Ovary (tissue), 9 donors: ENCODE data around the gene SHPK. TPM values are rescaled to one million over a fixed set of nuclear protein-coding genes. Genes with fewer than 3 reads are reported as not detected.
"Not testable (repeated sequence)": the region's sequence is repeated elsewhere in the genome, so short reads cannot be mapped to it uniquely, and the experiment has no call there.

Experiments used
- DNase-seq, 5 donors: peaks; one replicate each; pipeline ENCODE4 v3.0.0-alpha.2; 2019 to 2020
- H3K27ac ChIP-seq, 2 donors: fragments of 200-600 bp; one replicate each; pipeline versions ENCODE4 v1.5.1 to v1.8.0; 2019 to 2022
- H3K27me3 ChIP-seq: fragments of 200-600 bp; one replicate; pipeline ENCODE4 v1.8.0; 2022
- H3K36me3 ChIP-seq: fragments of 200-600 bp; sonication (generic); one replicate; pipeline ENCODE4 v1.5.1; 2019
- H3K4me1 ChIP-seq: one replicate; pipeline ENCODE4 v1.8.1; 2013; ENCODE audit warnings: mild to moderate bottlenecking, moderate library complexity; ENCODE audit not compliant: insufficient read depth
- H3K4me3 ChIP-seq: fragments of 200-600 bp; sonication (generic); one replicate; pipeline ENCODE4 v1.5.1; 2017
- H3K9me3 ChIP-seq, 2 donors: fragments of 200-600 bp in 1 of 2; sonication (generic) in 1 of 2; one replicate each; pipeline versions ENCODE4 v1.5.1 to v1.8.1; 2013 to 2019; ENCODE audit warnings: mild to moderate bottlenecking in 1 of 2, moderate library complexity in 1 of 2
- CTCF ChIP-seq, 3 donors: fragments of 450-650 bp in 2 of 3; fragments of 200-600 bp in 1 of 3; IDR thresholded peaks; one replicate each; pipeline versions ENCODE4 v1.5.1 to v1.8.0; 2016 to 2022; ENCODE audit warnings: antibody characterized with exemption in 3 of 3, mild to moderate bottlenecking in 1 of 3
- EP300 ChIP-seq: sonication (generic); formaldehyde crosslinking; IDR thresholded peaks from one replicate; pipeline ENCODE4 v1.6.1; 2017; ENCODE audit warnings: antibody characterized with exemption
- POLR2A ChIP-seq: fragments of 450-650 bp; IDR thresholded peaks from one replicate; pipeline ENCODE4 v1.6.1; 2017; ENCODE audit warnings: antibody characterized with exemption, mild to moderate bottlenecking, moderate library complexity
- WGBS, 3 donors: extraction: QIAGEN DNeasy Blood & Tissue Kit in 1 of 3; methylation state at CpG; one replicate each; pipeline versions ENCODE4 v1.1.5 to v1.1.7; 2013 to 2017; 5-methylcytosine and 5-hydroxymethylcytosine counted together
- intact Hi-C, 4 donors: fragments of 100-400 bp; cut with DNase I; formaldehyde crosslinking; loops; one replicate each; pipeline versions ENCODE4 v1.11.0 to v1.15.1; 2022 to 2023
- polyA plus RNA-seq, 2 donors: library from polyadenylated mRNA; stranded (reverse); fragments of 200-250 nt in 1 of 2; fragments of 350-450 nt in 1 of 2; fragmentation: Illumina TruSeq in 1 of 2; extraction: RNeasy Lipid Tissue Mini Kit (QIAGEN cat#74804) in 1 of 2; gene quantifications; one replicate each; pipeline ENCODE4 v1.2.3, GENCODE V29; 2013 to 2014
- total RNA-seq, 7 donors: library from RNA; depleted of rRNA in 2 of 7; stranded (reverse); fragments of >200 nt in 2 of 7; fragmentation: NEBNext Ultra II Directional in 3 of 7; extraction: Animal tissue kit (Norgen Biotek cat#: 25700) in 3 of 7; gene quantifications; one replicate each; pipeline versions ENCODE4 v1.1.0 to v1.2.4, GENCODE V29; 2016 to 2023
- donor health status: DM: no; HTN: no; CAD: no; lungs with moderate emphysema.
- donor health status: DM: no; HTN: no; CAD: no.
- donor health status: Bipolar disorder and iron deficiency.
- donor health status: DM: yes; HTN: yes; CAD: no.
- donor health status: DM: no; HTN: no; CAD: no.
- donor health status: DM: yes; HTN: yes; CAD: no.

SHPK gene
- total and polyA plus RNA-seq, 9 donors: 6.6 to 16.6 (median 13.0) TPM

DNA sequence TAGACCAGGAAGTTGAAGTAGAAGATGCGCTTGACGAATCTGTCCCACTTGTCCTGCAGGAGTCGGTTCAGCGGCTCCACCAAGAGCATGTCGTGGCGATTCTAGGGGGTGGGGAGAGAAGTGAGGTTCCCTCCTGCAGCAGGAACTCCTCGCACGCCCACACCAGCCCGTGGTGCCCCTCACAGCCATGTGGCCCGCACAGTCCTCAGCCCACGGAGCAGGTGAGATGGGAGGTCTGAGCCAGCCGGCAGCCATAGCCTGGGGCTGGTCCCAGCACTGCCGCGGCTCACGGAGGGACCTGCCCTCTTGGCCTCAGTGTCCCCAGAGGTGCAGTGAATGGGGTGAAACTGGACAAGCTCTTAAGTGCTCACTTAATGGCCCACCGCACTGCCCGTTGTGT, 50.2 kb downstream of the SHPK start:
- H3K27ac ChIP-seq: no peak overlapping the region
- no peaks in the 10 kb centered on the region for H3K27me3 ChIP-seq
- no peaks in the 10 kb centered on the region for H3K36me3 ChIP-seq
- intact Hi-C loops: no loop called here
- WGBS, 3 donors: 89 to 93% (median 92%) methylated on average over 15 to 17 of the region's 17 CpGs
- DNase-seq: no peak
- H3K4me3 ChIP-seq: no peak overlapping the region
- no peaks in the 10 kb centered on the region for H3K9me3 ChIP-seq
- TF ChIP-seq POLR2A (no peak), EP300 (no peak), CTCF (IDR thresholded peaks at IDR 0.05) (no peak)
- H3K4me1 ChIP-seq: no peaks in the 10 kb centered on the region

- TF ChIP-seq CTCF (IDR thresholded peaks at IDR 0.05): no peak
- TF ChIP-seq POLR2A: no peak
- TF ChIP-seq EP300: no peak
- intact Hi-C loops: no loop called here
These were observed 52.6 kb downstream of the SHPK start for GRCh38 chr17:3583456-3583855.

DNA sequence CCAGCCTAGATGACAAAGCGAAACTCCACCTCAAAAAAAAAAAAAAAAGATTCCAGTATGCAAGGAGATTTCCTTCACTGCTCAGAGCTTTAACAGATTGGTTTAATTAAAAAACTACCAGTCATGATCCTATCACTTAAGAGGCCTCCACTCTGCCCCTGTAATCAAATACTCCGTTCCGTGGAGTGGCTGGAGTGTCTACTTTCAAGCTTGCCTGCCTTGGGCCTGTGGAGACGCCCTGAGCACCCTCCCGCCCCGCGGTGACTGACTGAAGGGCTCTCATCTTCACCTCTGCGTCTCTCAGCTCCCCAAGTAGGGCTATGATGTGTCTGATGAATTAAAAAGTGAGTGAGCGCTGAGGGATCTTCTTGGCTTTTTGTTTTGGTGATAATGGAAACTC, 53.1 kb downstream of the SHPK start:
- no peak overlapping the region for H3K27ac ChIP-seq
- H3K27me3 ChIP-seq: no peaks in the 10 kb centered on the region
- WGBS, 3 donors: 92 to 96% (median 94%) methylated on average over 9 of the region's 9 CpGs
- H3K4me1 ChIP-seq: no peaks in the 10 kb centered on the region
- DNase-seq: no peak
- TF ChIP-seq CTCF (IDR thresholded peaks at IDR 0.05): no peak
- no peak for TF ChIP-seq EP300
- no peak for TF ChIP-seq POLR2A
- intact Hi-C loops: no loop called here
- no peak overlapping the region for H3K4me3 ChIP-seq
- H3K9me3 ChIP-seq: no peaks in the 10 kb centered on the region
- H3K36me3 ChIP-seq: no peaks in the 10 kb centered on the region

More at GRCh38 chr17:3583456-3583855, 52.6 kb downstream of the SHPK start:
- Histone ChIP-seq H3K4me1 (no peaks in the 10 kb centered on the region), H3K27ac (no peak overlapping the region), H3K9me3 (no peaks in the 10 kb centered on the region), H3K4me3 (no peak overlapping the region), H3K27me3 (no peaks in the 10 kb centered on the region), H3K36me3 (no peaks in the 10 kb centered on the region)
- DNase-seq: no peak
- 86 to 93% (median 93%) methylated on average over 9 of the region's 9 CpGs for WGBS, 3 donors

- H3K27me3 ChIP-seq, H3K36me3 ChIP-seq, H3K9me3 ChIP-seq, intact Hi-C loops, H3K4me1 ChIP-seq, DNase-seq, H3K4me3 ChIP-seq, H3K27ac ChIP-seq: not testable (repeated sequence)
- 85 to 98% (median 97%) methylated on average over 4 of the region's 4 CpGs for WGBS, 3 donors
These were observed 57.4 kb downstream of the SHPK start for GRCh38 chr17:3578667-3579066.

DNA sequence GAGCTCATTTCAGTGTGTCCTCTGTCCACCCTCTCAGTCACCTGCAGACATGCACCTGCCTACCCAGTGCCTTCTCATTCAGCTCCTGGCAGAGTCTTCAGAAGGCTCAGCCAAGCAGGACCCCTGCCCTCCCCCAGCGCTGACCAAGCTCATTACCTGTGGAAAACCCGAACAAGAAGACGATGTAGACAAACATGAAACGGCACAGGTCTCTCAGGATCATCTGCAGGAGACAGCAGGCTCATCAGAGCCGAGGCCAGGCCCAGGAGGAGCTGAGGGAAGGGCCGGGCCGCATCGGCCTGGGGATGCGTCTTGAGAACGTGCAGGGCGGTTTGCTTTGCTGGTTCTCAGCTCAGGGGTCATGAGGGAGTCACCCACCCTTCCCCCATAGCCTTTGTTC, 59.1 kb downstream of the SHPK start:
- Histone ChIP-seq H3K27me3 (no peaks in the 10 kb centered on the region), H3K36me3 (no peaks in the 10 kb centered on the region), H3K4me3 (no peak overlapping the region), H3K4me1 (no peaks in the 10 kb centered on the region), H3K27ac (no peak overlapping the region), H3K9me3 (no peaks in the 10 kb centered on the region)
- no peak for DNase-seq
- no peak for TF ChIP-seq CTCF (IDR thresholded peaks at IDR 0.05)
- TF ChIP-seq POLR2A: no peak
- TF ChIP-seq EP300: no peak
- whole genome bisulfite sequencing, 3 donors: 71 to 75% (median 75%) methylated on average over 11 of the region's 11 CpGs
- intact Hi-C loops: no loop called here
